NOMO-1 treated with dmso at 0.1 percent for 144 hours (cell line): ENCODE data around the gene F12.
"Not testable (repeated sequence)": the region's sequence is repeated elsewhere in the genome, so short reads cannot be mapped to it uniquely, and the experiment has no call there.

Experiments used
- DNase-seq: peaks from one replicate; lab custom pipeline; 2025; ENCODE audit not compliant: unreplicated experiment; lab: John Stamatoyannopoulos, UW

Gene F12

GRCh38 chr5:177417081-177417480, 7.7 kb upstream of the F12 start:
- not testable (repeated sequence) for DNase-seq

- no peak for DNase-seq
Measured at GRCh38 chr5:177414481-177414880, 5.1 kb upstream of the F12 start.

- no peak for DNase-seq
Measured at GRCh38 chr5:177412603-177413233, 3.4 kb upstream of the F12 start.

- peak; percentile 15 for DNase-seq
Measured at GRCh38 chr5:177410575-177410974, 1.2 kb upstream of the F12 start.

GRCh38 chr5:177405805-177406204, 3.6 kb downstream of the F12 start:
- DNase-seq = peak; percentile 64

GRCh38 chr5:177405312-177405711, 4.1 kb downstream of the F12 start:
- no peak for DNase-seq

GRCh38 chr5:177404641-177405179, 4.7 kb downstream of the F12 start:
- no peak for DNase-seq

GRCh38 chr5:177403792-177404640, 5.3 kb downstream of the F12 start:
- DNase-seq = peak; percentile 87

GRCh38 chr5:177403102-177403791, 6.1 kb downstream of the F12 start:
- DNase-seq = no peak

- DNase-seq = no peak
Measured at GRCh38 chr5:177402271-177403043, 6.9 kb downstream of the F12 start.

- DNase-seq = no peak
Measured at GRCh38 chr5:177399997-177400868, 9.1 kb downstream of the F12 start, which contains the start of gene PFN3. Gene PFN3 (minus strand): TSS chr5:177400661. CDS start chr5:177400576, 85 bp downstream.

GRCh38 chr5:177397875-177398390, 11.4 kb downstream of the F12 start:
- no peak for DNase-seq

- DNase-seq = no peak
Measured at GRCh38 chr5:177396807-177397206, 12.6 kb downstream of the F12 start.

GRCh38 chr5:177396078-177396477, 13.3 kb downstream of the F12 start:
- DNase-seq = no peak

GRCh38 chr5:177393990-177394389, 15.4 kb downstream of the F12 start:
- no peak for DNase-seq

GRCh38 chr5:177393206-177393765, 16.1 kb downstream of the F12 start:
- DNase-seq = peak; percentile 16

GRCh38 chr5:177392765-177393164, 16.6 kb downstream of the F12 start:
- DNase-seq = no peak

GRCh38 chr5:177390363-177391300, 18.7 kb downstream of the F12 start:
- peak; percentile 73 for DNase-seq
